Ramos (cell line): ENCODE results near the gene LDLRAD2.

Source experiments
- in situ Hi-C: fragments of 300-500 bp; cut with MboI; formaldehyde crosslinking; loops from one replicate; pipeline ENCODE4 v1.14.3; 2022; ENCODE audit warnings: low sequenced_read_pairs; ENCODE audit not compliant: unreplicated experiment

Gene LDLRAD2

GRCh38 chr1:21839337-21840037 is 27.4 kb downstream of the LDLRAD2 start:
- in situ Hi-C loops: no loop called here

- in situ Hi-C loops: no loop called here
Measured at GRCh38 chr1:21840981-21841380, 28.9 kb downstream of the LDLRAD2 start.

- in situ Hi-C loops: no loop called here
Measured at GRCh38 chr1:21841852-21842466, 29.9 kb downstream of the LDLRAD2 start.

GRCh38 chr1:21842606-21843162 is 30.6 kb downstream of the LDLRAD2 start:
- in situ Hi-C loops: no loop called here

GRCh38 chr1:21843208-21843607 is 31.1 kb downstream of the LDLRAD2 start:
- in situ Hi-C loops: no loop called here

GRCh38 chr1:21843996-21844395 is 31.9 kb downstream of the LDLRAD2 start:
- in situ Hi-C loops: no loop called here

- in situ Hi-C loops: no loop called here
Measured at GRCh38 chr1:21845646-21846641, 33.9 kb downstream of the LDLRAD2 start.

- in situ Hi-C loops: no loop called here
Measured at GRCh38 chr1:21847223-21848205, 35.4 kb downstream of the LDLRAD2 start.

GRCh38 chr1:21848524-21849174 is 36.6 kb downstream of the LDLRAD2 start:
- in situ Hi-C loops: no loop called here

GRCh38 chr1:21849909-21850576 is 38.0 kb downstream of the LDLRAD2 start:
- in situ Hi-C loops: no loop called here

GRCh38 chr1:21851430-21852250 is 39.6 kb downstream of the LDLRAD2 start:
- in situ Hi-C loops: no loop called here

- in situ Hi-C loops: no loop called here
Measured at GRCh38 chr1:21852282-21853130, 40.4 kb downstream of the LDLRAD2 start.

GRCh38 chr1:21853131-21853427 is 41.0 kb downstream of the LDLRAD2 start:
- in situ Hi-C loops: no loop called here

GRCh38 chr1:21854090-21854750 is 42.2 kb downstream of the LDLRAD2 start:
- in situ Hi-C loops: no loop called here

- in situ Hi-C loops: no loop called here
Measured at GRCh38 chr1:21854751-21855131, 42.7 kb downstream of the LDLRAD2 start.
